Prostate gland (tissue), 2 donors: ENCODE measurements around the gene TRIM7.

Source experiments
- POLR2A ChIP-seq: fragments of 450-650 bp; IDR thresholded peaks from one replicate; pipeline ENCODE4 v1.6.1; 2016; ENCODE audit warnings: antibody characterized with exemption, mild to moderate bottlenecking
- TF ChIP-seq, protein P1 (sequence below), 4 experiments: fragments of 200-600 bp in 2 of 4; fragments of 450-650 bp in 2 of 4; sonication (generic) in 2 of 4; IDR thresholded peaks; 1 replicate in 3 of 4; 2 replicates in 1 of 4; pipeline ENCODE4 v1.5.1; 2016 to 2019; ENCODE audit warnings: antibody characterized with exemption in 4 of 4, mild to moderate bottlenecking in 2 of 4, moderate library complexity in 2 of 4

DNA sequence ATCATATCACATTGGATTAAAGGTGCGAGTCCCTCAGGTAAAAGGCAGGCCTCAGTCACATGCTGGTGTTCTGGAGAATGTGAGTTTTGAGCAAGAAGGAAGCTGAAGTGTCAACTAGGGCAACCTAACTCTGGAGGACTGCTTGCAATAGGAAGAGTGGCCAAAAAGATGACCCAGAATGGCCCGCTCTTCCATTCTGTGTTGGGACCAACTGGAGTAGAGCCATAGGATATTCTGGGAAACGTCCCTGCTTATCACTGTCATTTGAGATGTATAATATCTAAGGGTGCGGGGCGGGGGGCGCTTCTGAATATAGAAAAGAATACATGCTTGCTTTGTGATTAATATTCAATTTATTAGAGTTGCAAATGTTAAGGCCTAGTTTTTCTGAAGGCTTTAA lies 7.1 kb upstream of the TRIM7 start:
- TF ChIP-seq, protein P1, sequence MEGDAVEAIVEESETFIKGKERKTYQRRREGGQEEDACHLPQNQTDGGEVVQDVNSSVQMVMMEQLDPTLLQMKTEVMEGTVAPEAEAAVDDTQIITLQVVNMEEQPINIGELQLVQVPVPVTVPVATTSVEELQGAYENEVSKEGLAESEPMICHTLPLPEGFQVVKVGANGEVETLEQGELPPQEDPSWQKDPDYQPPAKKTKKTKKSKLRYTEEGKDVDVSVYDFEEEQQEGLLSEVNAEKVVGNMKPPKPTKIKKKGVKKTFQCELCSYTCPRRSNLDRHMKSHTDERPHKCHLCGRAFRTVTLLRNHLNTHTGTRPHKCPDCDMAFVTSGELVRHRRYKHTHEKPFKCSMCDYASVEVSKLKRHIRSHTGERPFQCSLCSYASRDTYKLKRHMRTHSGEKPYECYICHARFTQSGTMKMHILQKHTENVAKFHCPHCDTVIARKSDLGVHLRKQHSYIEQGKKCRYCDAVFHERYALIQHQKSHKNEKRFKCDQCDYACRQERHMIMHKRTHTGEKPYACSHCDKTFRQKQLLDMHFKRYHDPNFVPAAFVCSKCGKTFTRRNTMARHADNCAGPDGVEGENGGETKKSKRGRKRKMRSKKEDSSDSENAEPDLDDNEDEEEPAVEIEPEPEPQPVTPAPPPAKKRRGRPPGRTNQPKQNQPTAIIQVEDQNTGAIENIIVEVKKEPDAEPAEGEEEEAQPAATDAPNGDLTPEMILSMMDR (IDR thresholded peaks at IDR 0.05), result no peak
- no peak for TF ChIP-seq POLR2A
